H1 (cell line): Measurements from ENCODE around the gene UTP14A. TPM values are rescaled to one million over a fixed set of nuclear protein-coding genes. Genes with fewer than 3 reads are reported as not detected.

Source experiments
- CBX8 ChIP-seq: fragments of 300-800, 300-1000 bp; sonication (generic); IDR thresholded peaks from 2 replicates; pipeline ENCODE4 v1.7.1; 2016; ENCODE audit warnings: low read depth, low read length, borderline replicate concordance
- CHD1 ChIP-seq: IDR thresholded peaks from 2 replicates; pipeline ENCODE4 v1.6.1; 2012; ENCODE audit warnings: low read depth, low read length, improper control_type of control experiment
- GABPA ChIP-seq: IDR thresholded peaks from 2 replicates; pipeline ENCODE4 v1.6.1; 2011; ENCODE audit warnings: mild to moderate bottlenecking, low read length, moderate library complexity, borderline replicate concordance; ENCODE audit not compliant: insufficient read depth
- RAD21 ChIP-seq, 2 experiments: IDR thresholded peaks in 1 of 2; conservative IDR thresholded peaks in 1 of 2; 2 replicates each; pipeline ENCODE4 v1.6.1; 2011; ENCODE audit warnings: low read depth in 2 of 2, low read length in 2 of 2, improper control_type of control experiment in 1 of 2, inconsistent platforms in 1 of 2, mild to moderate bottlenecking in 1 of 2, moderate library complexity in 1 of 2
- RBBP5 ChIP-seq: IDR thresholded peaks from 2 replicates; pipeline ENCODE4 v1.7.1; 2012; ENCODE audit warnings: low read depth, mild to moderate bottlenecking, inconsistent platforms, low read length, moderate library complexity, borderline replicate concordance
- polyA plus RNA-seq, 7 experiments: library from polyadenylated mRNA; depleted of rRNA in 3 of 7; stranded (reverse) in 5 of 7; unstranded in 2 of 7; fragments of >200 nt in 5 of 7; fragments of 200-250 nt in 2 of 7; gene quantifications; 1 replicate in 5 of 7; 2 replicates in 1 of 7; 4 replicates in 1 of 7; pipeline versions ENCODE4 v1.2.1 to v1.2.3, GENCODE V29; 2011 to 2013; ENCODE audit warnings: missing spikeins in 2 of 7, mixed read lengths in 2 of 7
- total RNA-seq: library from RNA; stranded (reverse); fragmentation: NEBNext Ultra II Directional; extraction: Animal tissue kit (Norgen Biotek cat#: 25700); gene quantifications from 2 replicates; pipeline ENCODE4 v1.2.1, GENCODE V29; 2021

The UTP14A gene
- total and polyA plus RNA-seq, 2 of the 8 experiments (the other 6 are each of a cell fraction or from before 2014, with no cell fraction given): 4.5 to 24.0 TPM

DNA sequence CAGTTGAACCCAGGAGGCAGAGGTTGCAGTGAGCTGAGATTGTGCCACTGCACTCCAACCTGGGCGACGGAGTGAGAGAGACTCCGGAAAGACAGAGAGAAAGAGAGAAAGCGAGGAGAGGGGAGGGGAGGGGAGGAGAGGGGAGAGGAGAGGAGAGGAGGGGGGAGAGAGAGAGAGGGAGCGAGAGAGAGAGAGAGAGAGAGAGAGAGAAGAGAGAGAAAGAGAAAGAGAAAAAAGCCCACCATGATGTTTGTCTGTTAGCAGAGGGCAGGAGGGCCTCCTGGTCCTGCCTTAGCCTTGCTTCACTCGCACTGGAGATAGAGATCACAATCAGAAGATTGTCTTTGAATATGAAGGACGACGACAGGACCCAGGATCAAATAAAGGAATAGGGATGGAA is 57.8 kb downstream of the UTP14A start (continued):
- TF ChIP-seq RAD21 (IDR thresholded peaks at IDR 0.05 in 1 of 2, conservative IDR thresholded peaks at IDR 0.05 in 1 of 2; ENCODE audit: low read depth in 2 of 2, low read length in 2 of 2) (no peak), RBBP5 (no peak), CBX8 (no peak), CHD1 (no peak), GABPA (no peak)
- TF ChIP-seq, all 59 proteins: peak for 0
